Neural progenitor cell (in vitro differentiated cells): ENCODE measurements around the gene BPIFB6.

Experiments used
- CTCF ChIP-seq: fragments of 200-600 bp; sonication (generic); IDR thresholded peaks from 2 replicates; pipeline ENCODE4 v1.5.1; 2017; ENCODE audit warnings: antibody characterized with exemption, mild to moderate bottlenecking
- EZH2 ChIP-seq: fragments of 200-600 bp; sonication (generic); IDR thresholded peaks from 2 replicates; pipeline ENCODE4 v1.6.1; 2017; ENCODE audit warnings: antibody characterized with exemption, mild to moderate bottlenecking, moderate library complexity
- EZH2phosphoT487 ChIP-seq: fragments of 200-600 bp; sonication (generic); IDR thresholded peaks from 2 replicates; pipeline ENCODE4 v1.6.1; 2017; ENCODE audit warnings: antibody characterized with exemption

GRCh38 chr20:33042430-33042829 is 11.0 kb downstream of the BPIFB6 start:
- no peak for TF ChIP-seq CTCF
- no peak for TF ChIP-seq EZH2phosphoT487
- no peak for TF ChIP-seq EZH2
